Inferior parietal cortex (tissue), 1 donor: ENCODE results near the gene TEX19.
"Not testable (repeated sequence)": the region's sequence is repeated elsewhere in the genome, so short reads cannot be mapped to it uniquely, and the experiment has no call there.

Source experiments
- DNase-seq: peaks from one replicate; pipeline ENCODE4 v3.0.0-alpha.2; 2016; ENCODE audit errors: extremely low spot score

The TEX19 gene

DNA sequence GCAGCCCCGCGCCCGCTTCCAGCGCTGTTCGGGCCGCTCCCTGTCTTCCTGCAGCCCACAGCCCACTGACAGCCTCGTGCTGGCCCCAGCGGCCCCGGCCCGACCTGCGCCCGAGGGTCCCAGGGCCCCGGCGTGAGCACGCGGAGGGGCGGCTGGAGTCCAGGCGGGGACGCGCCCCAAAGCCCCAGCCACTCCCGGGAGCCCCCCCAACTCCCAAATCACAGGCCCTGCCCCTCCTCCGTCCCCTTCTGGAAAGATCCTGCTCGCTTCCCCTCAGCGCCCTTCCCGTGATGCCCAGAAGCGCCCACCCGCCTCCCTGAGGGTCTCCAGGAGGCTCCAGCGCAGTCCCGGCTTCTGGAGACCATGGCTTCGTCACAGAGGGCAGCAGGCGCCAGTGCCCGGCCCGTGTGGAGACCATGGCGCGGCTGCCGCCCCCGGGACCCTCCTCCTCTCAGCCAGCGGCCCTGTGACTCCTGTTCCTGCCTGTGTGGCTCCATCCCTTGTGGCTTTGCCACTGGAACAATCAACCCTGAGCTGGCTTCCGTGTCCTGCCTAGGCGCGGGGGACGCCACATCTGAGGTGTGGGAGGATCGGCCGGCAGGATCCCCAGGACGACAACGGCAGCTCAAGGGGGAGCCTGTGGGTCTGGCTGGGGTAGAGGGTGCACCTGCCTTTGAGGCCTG lies 16.5 kb downstream of the TEX19 start:
- no peak for DNase-seq

- no peak for DNase-seq
These were observed 17.1 kb downstream of the TEX19 start for GRCh38 chr17:82376042-82376730.

GRCh38 chr17:82377294-82377693 lies 18.2 kb downstream of the TEX19 start:
- not testable (repeated sequence) for DNase-seq

GRCh38 chr17:82377924-82378740 lies 19.1 kb downstream of the TEX19 start:
- no peak for DNase-seq

DNA sequence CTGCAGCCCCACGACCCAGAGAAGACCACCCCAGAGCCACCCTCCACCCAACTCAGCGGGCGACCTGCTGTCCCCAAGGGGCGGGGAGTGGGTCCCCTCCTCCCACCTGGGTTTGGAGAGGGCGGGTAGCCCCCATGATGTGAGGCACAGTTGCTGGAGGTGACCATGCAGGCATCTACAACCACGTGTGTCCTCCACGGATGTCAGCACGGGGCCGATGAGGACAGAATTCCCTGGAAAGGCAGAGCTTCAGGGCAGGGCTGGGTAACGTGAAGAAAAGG lies 19.6 kb downstream of the TEX19 start:
- DNase-seq, result no peak

- DNase-seq, result peak; percentile 20
These were observed 22.0 kb downstream of the TEX19 start for GRCh38 chr17:82380860-82381702.

DNA sequence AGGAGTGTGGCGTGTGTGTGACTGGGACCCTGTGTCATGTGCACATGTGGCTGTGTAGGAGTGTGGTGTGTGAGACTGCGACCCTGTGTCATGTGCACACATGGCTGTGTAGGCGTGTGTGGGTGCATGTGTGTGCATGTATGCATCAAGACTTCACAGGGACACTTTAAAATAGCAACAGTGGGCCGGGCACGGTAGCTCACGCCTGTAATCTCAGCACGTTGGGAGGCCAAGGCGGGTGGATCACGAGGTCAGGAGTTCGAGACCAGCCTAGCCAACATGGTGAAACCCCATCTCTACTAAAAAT lies 22.6 kb downstream of the TEX19 start:
- not testable (repeated sequence) for DNase-seq

GRCh38 chr17:82382220-82382932 lies 23.3 kb downstream of the TEX19 start:
- DNase-seq, result not testable (repeated sequence)

DNA sequence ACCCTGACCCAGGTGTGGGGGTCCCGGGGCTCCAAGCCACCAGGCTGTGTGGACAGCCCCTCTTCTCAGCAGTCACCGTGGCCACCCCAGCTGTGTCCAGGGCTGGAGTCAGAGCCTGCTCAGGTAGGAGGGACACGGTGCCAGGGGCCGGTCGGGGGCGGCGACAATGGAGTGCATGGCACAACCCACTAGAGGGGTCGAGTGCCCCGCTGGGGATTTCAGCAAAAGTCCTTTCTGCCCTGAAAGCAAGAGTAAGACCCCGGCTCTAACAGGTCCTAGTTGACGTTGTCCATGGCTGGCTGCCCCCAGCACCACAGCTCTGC lies 23.8 kb downstream of the TEX19 start:
- no peak for DNase-seq

- DNase-seq, result no peak
These were observed 24.4 kb downstream of the TEX19 start for GRCh38 chr17:82383411-82383810.

- DNase-seq, result no peak
These were observed 25.1 kb downstream of the TEX19 start for GRCh38 chr17:82384051-82384729.

GRCh38 chr17:82384730-82385481 lies 25.9 kb downstream of the TEX19 start:
- DNase-seq, result no peak

DNA sequence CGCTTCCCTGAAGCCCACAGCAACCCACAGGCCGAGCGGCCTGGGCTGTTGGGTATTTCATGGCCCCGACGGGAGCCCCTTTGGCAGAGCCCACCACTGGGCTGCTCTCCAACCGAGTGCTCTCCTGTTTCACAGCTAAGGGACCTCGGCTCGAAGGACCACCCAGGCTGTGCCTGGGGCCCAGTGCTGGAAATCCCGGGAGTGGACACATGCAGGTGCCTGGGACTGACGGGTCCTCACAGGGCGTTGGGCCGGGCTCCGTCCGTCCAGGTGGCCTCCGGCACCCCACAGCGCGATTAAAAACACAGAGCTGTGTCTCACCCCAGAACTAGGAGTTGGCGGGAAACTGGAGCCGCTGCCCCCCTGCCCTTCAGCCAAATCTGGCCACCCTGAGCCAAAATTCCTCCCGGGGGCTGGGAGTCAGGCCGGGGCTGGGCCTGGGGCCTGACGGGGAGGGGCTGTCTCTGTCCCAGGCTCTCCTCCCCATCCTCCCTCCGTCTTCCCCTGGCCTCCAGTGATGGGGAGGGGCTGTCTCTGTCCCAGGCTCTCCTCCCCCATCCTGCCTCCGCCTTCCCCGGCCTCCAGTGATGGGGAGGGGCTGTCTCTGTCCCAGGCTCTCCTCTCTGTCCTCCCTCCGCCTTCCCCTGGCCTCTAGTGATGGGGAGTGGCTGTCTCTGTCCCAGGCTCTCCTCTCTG lies 26.7 kb downstream of the TEX19 start:
- no peak for DNase-seq

- no peak for DNase-seq
These were observed 27.3 kb downstream of the TEX19 start for GRCh38 chr17:82386255-82386831.

DNA sequence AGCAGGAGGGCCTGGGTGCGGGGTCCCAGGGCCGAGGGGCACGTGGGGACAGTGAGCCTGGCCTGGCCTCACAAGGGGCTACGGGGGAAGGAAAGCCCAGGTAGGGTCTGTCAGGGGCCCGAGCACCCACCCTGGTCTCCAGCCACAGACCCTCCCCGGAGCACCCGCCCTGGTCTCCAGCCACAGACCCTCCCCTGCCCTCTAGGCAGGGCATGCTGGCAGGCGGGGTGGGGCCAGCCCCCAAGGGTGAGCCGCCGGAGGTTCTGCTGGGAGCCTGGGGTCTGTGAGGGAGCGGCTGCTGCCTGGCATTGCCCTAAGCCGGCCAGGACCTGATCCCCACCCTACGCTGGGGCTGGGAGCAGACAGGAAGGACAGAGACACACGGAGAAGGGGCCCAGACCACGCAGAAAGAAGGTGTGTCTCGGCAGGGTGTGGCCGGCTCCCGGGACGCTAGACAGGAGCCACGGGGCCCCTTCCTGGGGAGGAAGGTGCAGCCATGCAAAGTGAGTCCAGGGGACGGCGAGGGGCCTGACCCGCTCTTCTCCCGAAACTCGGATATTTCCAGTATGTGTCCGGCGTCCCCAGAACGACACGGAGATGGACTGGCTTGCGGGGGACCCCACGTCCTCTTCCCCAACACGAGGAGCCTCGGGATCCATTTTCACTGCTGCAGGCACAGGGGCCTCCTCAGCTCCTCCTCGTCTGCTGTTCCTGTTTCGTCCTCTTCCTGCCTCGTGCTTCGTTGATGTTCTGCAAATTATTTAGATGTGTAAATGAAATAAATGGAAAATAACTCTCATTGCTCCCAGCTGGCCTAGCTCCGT lies 28.0 kb downstream of the TEX19 start:
- DNase-seq, result no peak

- DNase-seq, result no peak
These were observed 28.7 kb downstream of the TEX19 start for GRCh38 chr17:82387705-82388106.

DNA sequence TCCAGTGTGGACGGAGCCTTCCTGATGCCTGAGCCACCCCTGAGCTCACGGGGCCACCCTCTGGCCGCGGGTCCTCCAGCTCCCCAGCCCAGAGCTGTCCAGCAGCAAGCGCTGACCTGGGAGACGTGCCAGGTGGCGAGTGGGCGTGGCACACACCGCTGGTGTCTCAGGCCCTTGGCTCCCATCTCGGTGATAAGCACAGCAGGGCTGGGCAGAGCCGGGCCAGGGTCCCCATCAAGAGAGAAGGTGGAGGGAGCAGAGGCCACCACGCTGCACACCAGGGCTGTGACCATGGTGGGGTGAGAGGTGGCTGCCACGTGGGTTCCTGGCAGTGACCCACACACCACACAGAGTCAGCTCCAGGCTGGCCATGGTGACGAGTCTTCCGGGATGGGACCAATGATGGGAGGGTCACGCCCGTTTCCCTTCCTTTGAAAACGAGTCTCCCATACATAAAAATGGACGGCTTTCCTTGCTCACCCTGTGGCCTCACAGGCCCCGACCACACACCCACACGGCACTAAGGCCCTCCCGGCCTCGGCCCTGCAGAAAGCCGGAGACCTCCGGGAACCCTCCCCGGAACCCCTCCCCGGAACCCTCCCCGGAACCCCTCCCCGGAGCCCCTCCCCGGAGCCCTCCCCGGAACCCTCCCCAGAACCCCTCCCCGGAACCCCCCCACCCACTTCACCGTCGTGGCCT lies 29.3 kb downstream of the TEX19 start:
- no peak for DNase-seq

DNA sequence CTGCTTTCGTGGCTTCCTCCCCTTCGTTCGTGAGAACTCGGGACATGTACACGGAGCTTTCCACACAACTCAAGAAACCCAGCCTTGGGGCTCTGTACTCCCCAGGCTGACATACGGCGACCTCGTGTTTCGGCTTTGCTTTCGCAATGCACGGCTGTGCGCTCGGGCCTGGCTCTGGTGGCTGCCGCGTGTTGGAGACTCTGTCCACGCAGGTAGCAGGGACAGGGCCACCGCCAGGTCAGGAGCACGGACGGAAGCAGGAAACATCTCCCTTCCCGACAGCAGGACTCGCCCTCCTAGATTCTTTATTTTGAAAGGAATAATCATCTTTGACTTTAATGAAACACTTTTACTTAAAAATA lies 29.9 kb downstream of the TEX19 start:
- DNase-seq, result no peak
